OCI-LY1 (cell line): Measurements from ENCODE around the gene PRELID2.

Experiments
- CTCF ChIP-seq: fragments of 200-600 bp; sonication (generic), shearing (Covaris generic); IDR thresholded peaks from 2 replicates; pipeline ENCODE4 v1.5.1; 2017; ENCODE audit warnings: mild to moderate bottlenecking, antibody characterized with exemption, low read length, moderate library complexity, mixed read lengths
- EZH2 ChIP-seq: fragments of 200-600 bp; sonication (generic), shearing (Covaris generic); IDR thresholded peaks from 2 replicates; pipeline ENCODE4 v1.8.0; 2017; ENCODE audit warnings: borderline replicate concordance, mixed run types, mild to moderate bottlenecking, antibody characterized with exemption, low read length, moderate library complexity, mixed read lengths

- TF ChIP-seq EZH2 (no peak), CTCF (no peak)
These were observed 91.6 kb downstream of the PRELID2 start for GRCh38 chr5:145743396-145744061.
